MM.1S (cell line): ENCODE data around the gene KRTAP4-5.

Experiments
- EZH2 ChIP-seq: fragments of 300-600 bp; sonication (generic); optimal IDR thresholded peaks from 2 replicates; pipeline ENCODE3; 2017; ENCODE audit warnings: low read depth, mild to moderate bottlenecking, antibody characterized with exemption, low read length, mixed read lengths
- EZH2phosphoT487 ChIP-seq: fragments of 300-600 bp; sonication (generic); IDR thresholded peaks from 2 replicates; pipeline ENCODE4 v1.6.1; 2018; ENCODE audit warnings: antibody characterized with exemption, low read length
- TF ChIP-seq, protein P1 (sequence below): fragments of 300-600 bp; sonication (generic); IDR thresholded peaks from 2 replicates; pipeline ENCODE4 v1.5.1; 2016; ENCODE audit warnings: antibody characterized with exemption, low read length, mixed read lengths

DNA sequence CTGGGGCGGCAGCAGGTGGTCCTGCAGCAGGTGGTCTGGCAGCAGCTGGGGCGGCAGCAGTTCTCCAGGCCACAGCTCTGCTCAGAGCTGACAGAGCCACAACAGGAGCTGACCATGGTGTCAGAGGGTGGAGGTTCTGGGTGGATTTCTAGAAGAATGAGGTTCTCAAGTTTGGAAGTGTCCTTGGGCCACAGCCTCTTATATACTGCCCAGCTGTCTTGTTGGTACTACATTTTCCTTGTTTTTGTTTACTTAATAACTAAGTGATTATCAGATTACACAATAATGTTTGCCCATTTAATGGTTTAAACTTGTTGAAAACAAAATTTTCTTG, at the start of gene KRTAP4-5:
- TF ChIP-seq, protein P1, sequence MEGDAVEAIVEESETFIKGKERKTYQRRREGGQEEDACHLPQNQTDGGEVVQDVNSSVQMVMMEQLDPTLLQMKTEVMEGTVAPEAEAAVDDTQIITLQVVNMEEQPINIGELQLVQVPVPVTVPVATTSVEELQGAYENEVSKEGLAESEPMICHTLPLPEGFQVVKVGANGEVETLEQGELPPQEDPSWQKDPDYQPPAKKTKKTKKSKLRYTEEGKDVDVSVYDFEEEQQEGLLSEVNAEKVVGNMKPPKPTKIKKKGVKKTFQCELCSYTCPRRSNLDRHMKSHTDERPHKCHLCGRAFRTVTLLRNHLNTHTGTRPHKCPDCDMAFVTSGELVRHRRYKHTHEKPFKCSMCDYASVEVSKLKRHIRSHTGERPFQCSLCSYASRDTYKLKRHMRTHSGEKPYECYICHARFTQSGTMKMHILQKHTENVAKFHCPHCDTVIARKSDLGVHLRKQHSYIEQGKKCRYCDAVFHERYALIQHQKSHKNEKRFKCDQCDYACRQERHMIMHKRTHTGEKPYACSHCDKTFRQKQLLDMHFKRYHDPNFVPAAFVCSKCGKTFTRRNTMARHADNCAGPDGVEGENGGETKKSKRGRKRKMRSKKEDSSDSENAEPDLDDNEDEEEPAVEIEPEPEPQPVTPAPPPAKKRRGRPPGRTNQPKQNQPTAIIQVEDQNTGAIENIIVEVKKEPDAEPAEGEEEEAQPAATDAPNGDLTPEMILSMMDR, result no peak
- TF ChIP-seq EZH2, result no peak
- no peak for TF ChIP-seq EZH2phosphoT487
